T-helper 22 cell (primary cell): ENCODE measurements around the gene PRMT7.

Source experiments
- DNase-seq: peaks from one replicate; pipeline ENCODE4 v3.0.0-alpha.2; 2020; ENCODE audit warnings: low read depth

Gene PRMT7, protein sequence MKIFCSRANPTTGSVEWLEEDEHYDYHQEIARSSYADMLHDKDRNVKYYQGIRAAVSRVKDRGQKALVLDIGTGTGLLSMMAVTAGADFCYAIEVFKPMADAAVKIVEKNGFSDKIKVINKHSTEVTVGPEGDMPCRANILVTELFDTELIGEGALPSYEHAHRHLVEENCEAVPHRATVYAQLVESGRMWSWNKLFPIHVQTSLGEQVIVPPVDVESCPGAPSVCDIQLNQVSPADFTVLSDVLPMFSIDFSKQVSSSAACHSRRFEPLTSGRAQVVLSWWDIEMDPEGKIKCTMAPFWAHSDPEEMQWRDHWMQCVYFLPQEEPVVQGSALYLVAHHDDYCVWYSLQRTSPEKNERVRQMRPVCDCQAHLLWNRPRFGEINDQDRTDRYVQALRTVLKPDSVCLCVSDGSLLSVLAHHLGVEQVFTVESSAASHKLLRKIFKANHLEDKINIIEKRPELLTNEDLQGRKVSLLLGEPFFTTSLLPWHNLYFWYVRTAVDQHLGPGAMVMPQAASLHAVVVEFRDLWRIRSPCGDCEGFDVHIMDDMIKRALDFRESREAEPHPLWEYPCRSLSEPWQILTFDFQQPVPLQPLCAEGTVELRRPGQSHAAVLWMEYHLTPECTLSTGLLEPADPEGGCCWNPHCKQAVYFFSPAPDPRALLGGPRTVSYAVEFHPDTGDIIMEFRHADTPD

DNA sequence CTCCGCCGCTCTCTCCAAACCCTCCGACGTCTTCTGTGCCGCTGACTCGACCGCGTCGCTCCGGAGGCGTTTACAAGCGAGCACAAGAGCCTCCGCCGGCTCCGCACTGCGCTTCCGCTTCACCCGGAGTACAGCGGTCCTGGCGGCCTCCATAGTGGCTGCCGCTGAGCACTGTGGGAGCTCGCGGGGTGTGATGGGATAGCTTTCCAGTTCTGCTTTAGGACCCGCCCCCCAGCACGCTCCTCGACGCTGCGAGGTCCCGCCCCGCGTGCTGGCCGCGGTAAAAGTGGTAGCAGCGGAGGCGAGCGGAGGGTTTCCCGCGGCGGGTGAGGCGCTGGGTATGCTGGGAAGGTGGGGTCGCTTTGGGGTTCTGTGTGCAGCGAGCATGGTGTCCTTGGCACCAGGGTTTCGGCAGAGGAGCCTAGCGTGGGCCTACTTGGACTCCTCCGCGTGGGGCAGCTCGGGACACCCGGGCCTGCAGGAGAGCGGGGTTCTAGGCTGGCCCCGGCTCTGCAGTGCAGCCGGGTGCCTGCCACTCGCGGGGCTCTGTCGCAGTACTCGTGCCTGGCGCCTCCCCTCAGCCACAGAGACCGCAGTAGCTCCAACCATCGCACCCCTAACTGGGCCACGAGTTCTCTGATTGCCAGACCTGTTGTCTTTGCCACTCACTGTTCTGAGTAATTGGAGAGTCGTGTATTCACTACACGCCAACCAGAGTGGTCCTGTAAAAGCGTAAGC, at the start of gene PRMT7, which contains the start of gene SLC7A6OS:
PRMT7 (plus strand) TSS at position 246 of the 738 bp plus-strand sequence. CDS start 4,961 bp downstream, outside the sequence.
SLC7A6OS (minus strand) TSS at position 173 of the 738 bp plus-strand sequence; CDS start at position 153, 20 bp downstream.
- DNase-seq = peak; percentile 90

DNA sequence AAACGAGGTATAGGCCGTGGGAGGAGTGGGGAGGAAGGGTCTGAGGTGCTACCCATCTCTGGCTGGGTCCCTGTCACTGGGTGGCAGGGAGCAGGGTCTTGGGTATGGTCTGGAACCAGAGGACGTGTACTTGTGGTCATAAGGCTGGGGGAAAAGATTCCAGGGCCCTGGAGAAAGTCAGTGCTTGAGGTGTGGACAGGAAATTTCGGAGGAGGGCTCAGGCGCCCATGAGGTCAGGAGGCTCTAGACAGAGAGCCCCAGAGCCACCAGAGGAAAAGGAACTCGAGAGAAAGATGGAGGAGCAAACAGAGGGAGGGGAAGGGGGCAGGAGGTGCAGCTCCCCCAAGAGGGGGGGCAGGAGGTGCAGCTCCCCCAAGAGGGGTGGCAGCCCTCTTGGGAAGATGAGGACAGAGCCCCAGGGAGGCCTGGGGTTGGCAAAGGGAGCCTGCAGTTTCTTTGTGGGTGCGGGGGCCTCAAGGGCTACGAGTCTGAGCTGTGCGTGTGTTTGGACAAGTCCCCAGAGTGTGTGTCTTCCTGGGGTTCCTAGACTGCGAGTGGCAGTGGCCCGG, 47.2 kb upstream of the PRMT7 start:
- no peak for DNase-seq

- peak; percentile 73 for DNase-seq
Observed at GRCh38 chr16:68264128-68265077, 46.4 kb upstream of the PRMT7 start, which contains the start of gene SLC7A6. Gene SLC7A6, plus strand, starts transcription at chr16:68264526. Its CDS starts 10,201 bp downstream, at chr16:68274727.

GRCh38 chr16:68265078-68265920, 45.5 kb upstream of the PRMT7 start:
- DNase-seq = peak; percentile 58

- DNase-seq = no peak
Observed at GRCh38 chr16:68267612-68268405, 43.0 kb upstream of the PRMT7 start.

DNA sequence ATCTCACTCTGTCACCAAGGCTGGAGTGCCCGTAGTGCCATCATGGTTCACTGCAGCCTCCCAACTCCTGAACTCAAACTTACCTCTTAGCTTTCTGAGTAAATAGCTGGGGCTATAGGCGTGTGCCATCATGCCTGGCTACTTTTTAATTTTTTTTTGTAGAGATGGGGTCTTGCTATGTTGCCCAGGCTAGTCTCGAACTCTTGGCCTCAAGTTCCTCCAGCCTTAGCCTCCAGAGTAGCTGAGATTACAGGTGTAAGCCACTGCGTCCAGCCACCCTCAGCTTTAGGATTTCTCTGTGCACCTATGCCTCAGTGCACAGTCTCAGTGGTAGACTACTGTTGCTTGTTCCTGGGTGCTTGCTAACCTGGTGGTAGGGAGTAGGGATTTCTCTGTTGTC, 41.0 kb upstream of the PRMT7 start:
- no peak for DNase-seq

GRCh38 chr16:68270353-68270752, 40.5 kb upstream of the PRMT7 start:
- no peak for DNase-seq

- peak; percentile 44 for DNase-seq
Observed at GRCh38 chr16:68272507-68273209, 38.2 kb upstream of the PRMT7 start.

DNA sequence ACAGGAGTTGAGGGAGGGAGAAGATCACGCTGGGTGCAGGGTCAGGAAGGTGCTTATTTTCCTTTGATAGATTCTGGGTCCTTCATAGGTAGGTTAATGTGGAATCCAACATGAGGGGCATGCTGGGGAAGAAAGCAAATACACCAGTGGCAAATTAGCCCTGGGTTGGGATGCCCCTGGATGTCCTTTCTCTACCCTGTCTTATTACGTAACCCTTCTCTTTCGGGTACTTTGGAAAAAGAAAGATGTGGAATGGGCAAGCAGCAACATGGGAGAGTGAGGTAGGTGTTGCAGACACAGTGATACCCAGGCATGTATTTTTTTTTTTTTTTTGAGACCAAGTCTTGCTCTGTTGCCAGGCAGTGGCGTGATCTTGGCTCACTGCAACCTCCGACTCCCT, 37.4 kb upstream of the PRMT7 start:
- no peak for DNase-seq

DNA sequence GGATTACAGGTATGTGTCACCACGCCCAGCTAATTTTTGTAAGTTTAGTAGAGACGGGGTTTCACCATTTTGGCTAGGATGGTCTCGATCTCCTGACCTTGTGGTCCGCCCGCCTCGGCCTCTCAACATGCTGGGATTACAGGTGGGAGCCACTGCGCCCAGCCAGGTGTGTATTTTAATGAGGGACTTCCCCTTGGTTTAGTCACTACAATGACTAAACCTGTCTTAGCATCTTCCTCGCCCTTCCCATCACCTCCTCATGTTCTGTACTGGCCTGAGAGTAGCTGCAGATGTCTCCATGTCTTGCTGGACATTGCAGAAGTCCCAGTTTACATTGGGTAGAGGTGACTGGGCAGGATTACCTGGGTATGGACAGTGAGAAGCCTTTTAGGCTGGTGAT, 36.9 kb upstream of the PRMT7 start:
- no peak for DNase-seq

GRCh38 chr16:68274441-68274840, 36.4 kb upstream of the PRMT7 start:
- DNase-seq = no peak

DNA sequence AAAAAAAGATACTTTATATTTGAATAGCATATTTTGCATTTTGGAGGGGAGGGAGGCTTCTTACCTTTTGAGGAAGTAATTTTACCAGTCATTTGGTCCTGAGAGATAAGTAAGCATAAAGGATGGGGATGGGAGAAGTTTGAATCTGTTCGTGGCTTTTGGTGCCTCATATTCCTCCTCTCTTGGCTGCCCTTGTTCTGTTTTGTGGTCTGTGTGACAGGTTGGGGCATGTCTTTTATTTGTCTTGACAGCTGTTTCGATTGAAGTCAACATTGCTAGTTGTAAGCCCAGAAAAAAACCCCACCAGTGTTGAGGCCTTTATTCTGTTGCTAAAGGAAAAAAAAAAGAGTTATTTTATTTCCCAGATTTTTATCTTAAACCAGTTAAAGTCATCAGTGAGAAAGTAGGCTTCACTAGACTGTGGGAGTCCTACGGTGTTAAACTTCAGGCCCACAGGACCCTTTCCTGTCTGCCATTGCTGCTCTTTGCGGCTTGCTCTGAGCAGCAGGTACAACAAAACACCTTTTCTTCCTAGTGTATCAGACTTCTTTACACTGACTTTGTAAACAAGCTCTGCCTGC, 35.1 kb upstream of the PRMT7 start:
- DNase-seq = peak; percentile 47

DNA sequence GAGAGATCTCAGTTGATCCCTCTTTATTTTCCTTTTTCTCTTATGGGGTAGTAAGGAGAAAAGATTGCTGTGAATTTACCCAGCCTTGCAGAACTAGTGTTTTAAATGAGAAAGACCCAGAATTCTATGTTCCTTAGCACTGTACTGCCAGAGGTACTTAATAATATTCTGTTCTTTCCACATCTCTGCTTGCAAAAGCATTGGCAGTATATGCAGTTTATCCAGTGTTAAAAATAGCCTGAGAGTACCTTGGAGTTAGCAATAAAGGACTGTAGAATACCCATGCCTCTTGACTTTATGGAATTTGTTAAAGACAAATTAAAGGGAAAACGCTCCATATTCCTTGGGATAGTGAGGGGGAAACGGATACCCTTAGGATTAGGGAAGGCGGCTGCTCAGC, 34.6 kb upstream of the PRMT7 start:
- DNase-seq = no peak

- no peak for DNase-seq
Observed at GRCh38 chr16:68279726-68280558, 30.9 kb upstream of the PRMT7 start.

- no peak for DNase-seq
Observed at GRCh38 chr16:68281368-68282063, 29.3 kb upstream of the PRMT7 start.

DNA sequence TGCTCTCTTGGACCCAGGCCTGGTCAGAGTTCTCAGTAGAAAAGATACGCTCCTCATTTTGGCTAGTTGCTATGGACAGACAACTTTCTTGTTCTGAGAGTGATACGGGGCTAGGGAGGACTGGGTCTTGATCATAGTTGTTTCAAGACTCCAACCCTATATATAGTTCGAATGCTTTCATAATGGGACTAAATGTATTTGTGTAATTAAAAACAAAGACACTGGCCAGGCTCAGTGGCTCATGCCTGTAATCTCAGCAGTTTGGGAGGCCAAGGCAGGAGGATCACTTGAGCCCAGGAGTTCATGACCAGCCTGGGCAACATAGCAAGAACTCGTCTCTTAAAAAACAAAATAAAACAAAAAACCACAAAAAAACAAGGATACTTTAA, 28.8 kb upstream of the PRMT7 start:
- DNase-seq = no peak

- no peak for DNase-seq
Observed at GRCh38 chr16:68283346-68283745, 27.5 kb upstream of the PRMT7 start.
